H9 (cell line): Measurements from ENCODE around the gene WDR77. TPM values are rescaled to one million over a fixed set of nuclear protein-coding genes. Genes with fewer than 3 reads are reported as not detected.

ENCODE experiments used
- DNase-seq: peaks from one replicate; pipeline ENCODE4 v3.0.0-alpha.2; 2017
- H2AFZ ChIP-seq: one replicate; pipeline ENCODE4 v1.6.1; 2013; ENCODE audit warnings: mild to moderate bottlenecking, low read length, control low read depth, moderate library complexity
- H2AK5ac ChIP-seq: 2 replicates; pipeline ENCODE4 v1.6.1; 2013; ENCODE audit warnings: low read length, control low read depth, mixed read lengths; ENCODE audit not compliant: insufficient read length
- H2BK120ac ChIP-seq: one replicate; pipeline ENCODE4 v1.6.1; 2013; ENCODE audit warnings: low read depth, mild to moderate bottlenecking, low read length, control low read depth, inconsistent platforms; ENCODE audit not compliant: poor library complexity, severe bottlenecking
- H2BK12ac ChIP-seq: 2 replicates; pipeline ENCODE4 v1.6.1; 2013; ENCODE audit warnings: low read length, control low read depth, mixed read lengths, low read depth; ENCODE audit not compliant: insufficient read length
- H2BK15ac ChIP-seq: 2 replicates; pipeline ENCODE4 v1.6.1; 2013; ENCODE audit warnings: low read depth, low read length, control low read depth
- H2BK20ac ChIP-seq: one replicate; pipeline ENCODE4 v1.6.1; 2013; ENCODE audit warnings: low read depth, mild to moderate bottlenecking, low read length, control low read depth, inconsistent platforms; ENCODE audit not compliant: poor library complexity, severe bottlenecking
- H2BK5ac ChIP-seq: 2 replicates; pipeline ENCODE4 v1.6.1; 2013; ENCODE audit warnings: low read length, control low read depth, mixed read lengths; ENCODE audit not compliant: insufficient read length
- H3K14ac ChIP-seq: 2 replicates; pipeline ENCODE4 v1.6.1; 2013; ENCODE audit warnings: low read length, control low read depth; ENCODE audit not compliant: insufficient read depth
- H3K18ac ChIP-seq: 2 replicates; pipeline ENCODE4 v1.6.1; 2013; ENCODE audit warnings: low read depth, mild to moderate bottlenecking, mixed read lengths, low read length, control low read depth; ENCODE audit not compliant: insufficient read length
- H3K23ac ChIP-seq: 2 replicates; pipeline ENCODE4 v1.6.1; 2013; ENCODE audit warnings: low read length, control low read depth, mixed read lengths, low read depth; ENCODE audit not compliant: insufficient read length
- H3K23me2 ChIP-seq: 2 replicates; pipeline ENCODE4 v1.6.1; 2013; ENCODE audit warnings: low read depth, mild to moderate bottlenecking, mixed read lengths, low read length, control low read depth; ENCODE audit not compliant: insufficient read length, poor library complexity, severe bottlenecking
- H3K27ac ChIP-seq: 2 replicates; pipeline ENCODE4 v1.5.1; 2013; ENCODE audit warnings: low read length, control low read depth, mixed read lengths, low read depth; ENCODE audit not compliant: insufficient read length
- H3K27me3 ChIP-seq: 2 replicates; pipeline ENCODE4 v1.6.1; 2013; ENCODE audit warnings: low read length, control low read depth, inconsistent platforms; ENCODE audit not compliant: insufficient read depth
- H3K4ac ChIP-seq: 2 replicates; pipeline ENCODE4 v1.6.1; 2013; ENCODE audit warnings: low read depth, mild to moderate bottlenecking, control low read depth, inconsistent platforms, low read length, moderate library complexity
- H3K4me1 ChIP-seq: 2 replicates; pipeline ENCODE4 v1.6.1; 2013; ENCODE audit warnings: low read length, control low read depth, inconsistent platforms; ENCODE audit not compliant: insufficient read depth
- H3K4me2 ChIP-seq: 2 replicates; pipeline ENCODE4 v1.6.1; 2013; ENCODE audit warnings: low read length, control low read depth, mixed read lengths; ENCODE audit not compliant: insufficient read length, insufficient read depth
- H3K56ac ChIP-seq: 2 replicates; pipeline ENCODE4 v1.6.1; 2013; ENCODE audit warnings: low read depth, mild to moderate bottlenecking, mixed read lengths, low read length, control low read depth; ENCODE audit not compliant: insufficient read length
- H3K79me1 ChIP-seq: 2 replicates; pipeline ENCODE4 v1.6.1; 2013; ENCODE audit warnings: low read depth, mild to moderate bottlenecking, moderate library complexity, low read length, control low read depth, inconsistent platforms; ENCODE audit not compliant: insufficient read depth, poor library complexity, severe bottlenecking
- H3K79me2 ChIP-seq: 2 replicates; pipeline ENCODE4 v1.6.1; 2013; ENCODE audit warnings: low read length, control low read depth, inconsistent platforms; ENCODE audit not compliant: insufficient read depth
- H3K9ac ChIP-seq: 2 replicates; pipeline ENCODE4 v1.6.1; 2013; ENCODE audit warnings: low read length, control low read depth, mixed read lengths; ENCODE audit not compliant: insufficient read length; ENCODE audit errors: extremely low read depth
- H3K9me3 ChIP-seq: one replicate; pipeline ENCODE4 v1.6.1; 2013; ENCODE audit warnings: low read depth, low read length, inconsistent platforms; ENCODE audit not compliant: control insufficient read depth
- H3T11ph ChIP-seq: one replicate; pipeline ENCODE4 v1.6.1; 2013; ENCODE audit warnings: mild to moderate bottlenecking, low read length, control low read depth, inconsistent platforms
- H4K20me1 ChIP-seq: one replicate; pipeline ENCODE4 v1.6.1; 2013; ENCODE audit not compliant: control insufficient read depth, insufficient read length, insufficient read depth
- H4K5ac ChIP-seq: 2 replicates; pipeline ENCODE4 v1.6.1; 2013; ENCODE audit warnings: low read depth, mild to moderate bottlenecking, mixed read lengths, low read length, control low read depth; ENCODE audit not compliant: insufficient read length
- H4K8ac ChIP-seq: replicated peaks from 2 replicates; pipeline ENCODE4 v1.6.1; 2013; ENCODE audit warnings: low read length, control low read depth, mixed read lengths, low read depth; ENCODE audit not compliant: insufficient read length
- H4K91ac ChIP-seq: 2 replicates; pipeline ENCODE4 v1.6.1; 2013; ENCODE audit warnings: low read depth, mild to moderate bottlenecking, moderate library complexity, mixed read lengths, low read length, control low read depth; ENCODE audit not compliant: insufficient read length
- H3K27ac Mint-ChIP-seq, 3 experiments: 2 replicates in 2 of 3; 3 replicates in 1 of 3; pipeline ENCODE4 v1.8.0; 2020 to 2021; ENCODE audit warnings: mixed read lengths in 3 of 3, mild to moderate bottlenecking in 1 of 3, moderate library complexity in 1 of 3
- H3K27me3 Mint-ChIP-seq: 2 replicates; pipeline ENCODE4 v1.8.0; 2021; ENCODE audit warnings: low read depth, mild to moderate bottlenecking, moderate library complexity, mixed read lengths
- H3K36me3 Mint-ChIP-seq, 3 experiments: 2 replicates in 2 of 3; 3 replicates in 1 of 3; pipeline ENCODE4 v1.8.0; 2020 to 2021; ENCODE audit warnings: low read depth in 3 of 3, mixed read lengths in 3 of 3; ENCODE audit not compliant: insufficient read depth in 1 of 3
- H3K4me1 Mint-ChIP-seq, 2 experiments: 2 replicates each; pipeline ENCODE4 v1.8.0; 2020; ENCODE audit warnings: mixed read lengths in 2 of 2
- H3K4me3 Mint-ChIP-seq, 2 experiments: 2 replicates in 1 of 2; 3 replicates in 1 of 2; pipeline ENCODE4 v1.8.0; 2020 to 2021; ENCODE audit warnings: mild to moderate bottlenecking in 2 of 2, mixed read lengths in 2 of 2, moderate library complexity in 1 of 2
- H3K9me3 Mint-ChIP-seq, 2 experiments: 2 replicates in 1 of 2; 3 replicates in 1 of 2; pipeline ENCODE4 v1.8.0; 2020; ENCODE audit warnings: mild to moderate bottlenecking in 2 of 2, mixed read lengths in 2 of 2, moderate library complexity in 1 of 2
- WGBS: extraction: QIAGEN DNeasy Blood & Tissue Kit; methylation state at CpG from one replicate; pipeline ENCODE4 v1.1.7; 2013; ENCODE audit warnings: missing lambda C conversion rate, low lambda C conversion rate, mixed read lengths; ENCODE audit not compliant: insufficient read length; ENCODE audit errors: extremely low coverage; 5-methylcytosine and 5-hydroxymethylcytosine counted together
- total RNA-seq: library from RNA; stranded (reverse); gene quantifications from 2 replicates; pipeline ENCODE4 v1.2.1, GENCODE V29; 2021
- TF ChIP-seq, protein P1 (sequence below): fragments of 200-600 bp; sonication (generic); conservative IDR thresholded peaks from 3 replicates; pipeline ENCODE4 v1.8.0; 2021; ENCODE audit warnings: antibody characterized with exemption, mild to moderate bottlenecking

Gene WDR77
- total RNA-seq, 1 experiment from 2014 or later = 70.9 TPM

DNA sequence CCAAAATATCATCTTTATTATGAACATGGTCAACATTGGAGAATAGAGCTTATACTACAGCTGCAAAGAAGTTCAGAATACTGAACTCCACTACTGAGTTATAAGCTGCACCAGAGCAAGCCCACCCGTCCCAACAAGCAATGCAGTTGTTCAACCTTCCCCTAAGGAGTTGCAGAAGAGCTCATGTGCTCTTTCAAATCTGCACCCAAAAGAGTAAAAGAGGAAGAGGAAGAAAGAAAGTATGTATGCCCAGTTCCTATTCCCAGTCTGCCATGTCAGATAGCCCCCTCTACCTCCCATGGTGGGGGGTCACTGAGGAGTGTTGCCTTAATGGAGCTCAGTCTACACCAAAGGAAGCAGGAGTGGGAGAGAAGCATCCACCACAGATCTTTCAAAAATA lies 31.6 kb upstream of the WDR77 start:
- Histone ChIP-seq H4K20me1 (no peaks in the 10 kb centered on the region), H2BK120ac (no peak overlapping the region), H2AK5ac (no peak overlapping the region), H4K8ac (no peak overlapping the region), H3K79me2 (no peaks in the 10 kb centered on the region), H3K9ac (no peak overlapping the region), H2BK15ac (no peak overlapping the region), H2BK12ac (no peak overlapping the region), H3K56ac (no peak overlapping the region), H3K9me3 (no peaks in the 10 kb centered on the region), H3K18ac (no peak overlapping the region), H3K14ac (no peak overlapping the region), H3K4me1 (no peaks in the 10 kb centered on the region), H2BK20ac (no peak overlapping the region), H4K5ac (no peak overlapping the region), H3K27me3 (no peaks in the 10 kb centered on the region), H3K4me2 (no peak overlapping the region), H3K23me2 (no peaks in the 10 kb centered on the region), H3K4ac (no peak overlapping the region), H2BK5ac (no peak overlapping the region), H3K79me1 (no peaks in the 10 kb centered on the region), H3K23ac (no peak overlapping the region), H3K27ac (no peak overlapping the region), H3T11ph (no peak overlapping the region), H4K91ac (no peak overlapping the region), H2AFZ (no peak overlapping the region)
- Mint-ChIP-seq H3K9me3 (no peaks in the 10 kb centered on the region), H3K27ac (peak overlapping the region in 1 of 3 experiments; percentile 62; a peak in 1 of 7 replicates), H3K27me3 (no peaks in the 10 kb centered on the region; the same call in 1 of the 2 replicates), H3K4me1 (no peaks in the 10 kb centered on the region), H3K4me3 (no peak overlapping the region), H3K36me3 (no peaks in the 10 kb centered on the region)
- no peak for DNase-seq
- WGBS = no CpG with 5 or more reads among the region's 1 CpG
- TF ChIP-seq, protein P1, sequence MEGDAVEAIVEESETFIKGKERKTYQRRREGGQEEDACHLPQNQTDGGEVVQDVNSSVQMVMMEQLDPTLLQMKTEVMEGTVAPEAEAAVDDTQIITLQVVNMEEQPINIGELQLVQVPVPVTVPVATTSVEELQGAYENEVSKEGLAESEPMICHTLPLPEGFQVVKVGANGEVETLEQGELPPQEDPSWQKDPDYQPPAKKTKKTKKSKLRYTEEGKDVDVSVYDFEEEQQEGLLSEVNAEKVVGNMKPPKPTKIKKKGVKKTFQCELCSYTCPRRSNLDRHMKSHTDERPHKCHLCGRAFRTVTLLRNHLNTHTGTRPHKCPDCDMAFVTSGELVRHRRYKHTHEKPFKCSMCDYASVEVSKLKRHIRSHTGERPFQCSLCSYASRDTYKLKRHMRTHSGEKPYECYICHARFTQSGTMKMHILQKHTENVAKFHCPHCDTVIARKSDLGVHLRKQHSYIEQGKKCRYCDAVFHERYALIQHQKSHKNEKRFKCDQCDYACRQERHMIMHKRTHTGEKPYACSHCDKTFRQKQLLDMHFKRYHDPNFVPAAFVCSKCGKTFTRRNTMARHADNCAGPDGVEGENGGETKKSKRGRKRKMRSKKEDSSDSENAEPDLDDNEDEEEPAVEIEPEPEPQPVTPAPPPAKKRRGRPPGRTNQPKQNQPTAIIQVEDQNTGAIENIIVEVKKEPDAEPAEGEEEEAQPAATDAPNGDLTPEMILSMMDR = no peak
